A673 (cell line): ENCODE measurements around the gene MYO3A. TPM values are rescaled to one million over a fixed set of nuclear protein-coding genes. Genes with fewer than 3 reads are reported as not detected.
A peak's percentile ranks its signal among the peaks of the same experiment; 100 is the strongest.

Experiments
- BruUV-seq: library from RNA; stranded (reverse); fragments of 400-500 nt; replicated peaks from 2 replicates; lab custom pipeline; 2021; lab: Mats Ljungman, UMichigan
- CTCF ChIA-PET: fragments of 300-600 bp; sonication (Branson Sonifier 250); formaldehyde crosslinking; loops from one replicate; lab custom pipeline; 2022; ENCODE audit warnings: antibody characterized with exemption; lab: Charles Lee
- POLR2A ChIA-PET: fragments of 300-600 bp; sonication (Branson Sonifier 250); formaldehyde crosslinking; loops from one replicate; lab custom pipeline; 2022; ENCODE audit warnings: antibody characterized with exemption; ENCODE audit not compliant: low non-redundant PET; lab: Charles Lee
- DNase-seq: peaks from one replicate; pipeline ENCODE4 v3.0.0-alpha.2; 2015; ENCODE audit warnings: low spot score
- H3K27ac ChIP-seq: fragments of 200-600 bp; sonication (generic); 2 replicates; pipeline ENCODE4 v1.5.1; 2016; ENCODE audit warnings: mixed run types, low read depth, mild to moderate bottlenecking, mixed read lengths, antibody characterized with exemption, low read length; ENCODE audit not compliant: poor library complexity, severe bottlenecking
- H3K27me3 ChIP-seq: fragments of 200-600 bp; sonication (generic); replicated peaks from 2 replicates; pipeline ENCODE4 v1.6.1; 2017; ENCODE audit warnings: mixed run types, low read depth, mild to moderate bottlenecking, mixed read lengths, antibody characterized with exemption, low read length; ENCODE audit not compliant: insufficient read depth, poor library complexity
- H3K36me3 ChIP-seq: fragments of 200-600 bp; sonication (generic); 2 replicates; pipeline ENCODE4 v1.6.1; 2016; ENCODE audit warnings: mixed run types, mild to moderate bottlenecking, mixed read lengths, antibody characterized with exemption, low read length; ENCODE audit not compliant: insufficient read depth, poor library complexity, severe bottlenecking
- H3K4me1 ChIP-seq: fragments of 200-600 bp; sonication (generic); 2 replicates; pipeline ENCODE4 v1.6.1; 2017; ENCODE audit warnings: mixed run types, mild to moderate bottlenecking, mixed read lengths, antibody characterized with exemption, low read length; ENCODE audit not compliant: insufficient read depth, poor library complexity, severe bottlenecking
- H3K4me3 ChIP-seq: fragments of 200-600 bp; sonication (generic); 2 replicates; pipeline ENCODE4 v1.5.1; 2016; ENCODE audit warnings: low read depth, mixed run types, mild to moderate bottlenecking, mixed read lengths, low read length; ENCODE audit not compliant: poor library complexity, severe bottlenecking
- H3K9me3 ChIP-seq: fragments of 200-600 bp; sonication (generic); 2 replicates; pipeline ENCODE4 v1.6.1; 2016; ENCODE audit warnings: mixed run types, low read depth, mild to moderate bottlenecking, mixed read lengths, antibody characterized with exemption, low read length; ENCODE audit not compliant: poor library complexity, severe bottlenecking
- EZH2 ChIP-seq: fragments of 200-600 bp; sonication (generic); IDR thresholded peaks from 2 replicates; pipeline ENCODE4 v1.6.1; 2017; ENCODE audit warnings: borderline replicate concordance, low read depth, mild to moderate bottlenecking, mixed read lengths, antibody characterized with exemption, low read length; ENCODE audit not compliant: poor library complexity, severe bottlenecking
- intact Hi-C: fragments of 100-400 bp; cut with micrococcal nuclease; formaldehyde crosslinking; loops from one replicate; pipeline ENCODE4 v1.10.0; 2022; ENCODE audit not compliant: unreplicated experiment
- total RNA-seq: library from RNA; stranded (reverse); gene quantifications from 2 replicates; pipeline ENCODE4 v1.2.3, GENCODE V29; 2021
- TF ChIP-seq, protein P1 (sequence below): fragments of 300-800, 200-600 bp; sonication (generic); conservative IDR thresholded peaks from 2 replicates; pipeline ENCODE4 v1.5.1; 2017; ENCODE audit warnings: low read depth, mild to moderate bottlenecking, antibody characterized with exemption, low read length, moderate library complexity, mixed read lengths

Gene MYO3A
- total RNA-seq, 1 experiment from 2014 or later = 0.88 TPM

DNA sequence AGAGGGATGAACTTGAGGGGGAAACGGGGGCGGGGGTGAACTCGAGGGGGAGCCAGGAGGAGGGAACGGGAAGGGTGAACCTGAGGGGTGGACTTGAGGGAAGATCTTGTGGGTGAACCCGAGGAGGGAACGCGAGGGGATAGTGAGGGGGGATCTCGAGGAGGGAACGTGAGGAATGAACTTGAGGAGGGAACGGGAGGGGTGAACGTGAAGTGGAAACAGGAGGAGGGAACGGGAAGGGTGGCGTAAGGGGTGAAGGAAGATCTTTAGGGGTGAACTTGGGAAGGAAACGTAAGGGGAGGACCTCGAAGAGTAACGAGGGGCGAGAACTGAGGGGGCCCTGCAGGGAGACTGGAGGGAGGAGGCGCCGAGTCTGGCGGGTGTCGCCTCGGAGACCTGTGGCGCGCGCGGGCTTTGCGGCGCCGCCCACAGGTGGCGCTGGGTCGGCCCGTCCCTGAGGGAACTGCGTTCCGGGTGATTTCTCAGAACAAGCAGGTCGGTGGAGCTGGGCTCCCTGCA is 651 bp downstream of the MYO3A start:
- no TSS peak for BruUV-seq
- intact Hi-C loops = no loop called here
- no peak overlapping the region for H3K27ac ChIP-seq
- DNase-seq = peak; percentile 40
- H3K4me3 ChIP-seq = peak overlapping the region; percentile 47
- TF ChIP-seq EZH2 = no peak
- TF ChIP-seq, protein P1, sequence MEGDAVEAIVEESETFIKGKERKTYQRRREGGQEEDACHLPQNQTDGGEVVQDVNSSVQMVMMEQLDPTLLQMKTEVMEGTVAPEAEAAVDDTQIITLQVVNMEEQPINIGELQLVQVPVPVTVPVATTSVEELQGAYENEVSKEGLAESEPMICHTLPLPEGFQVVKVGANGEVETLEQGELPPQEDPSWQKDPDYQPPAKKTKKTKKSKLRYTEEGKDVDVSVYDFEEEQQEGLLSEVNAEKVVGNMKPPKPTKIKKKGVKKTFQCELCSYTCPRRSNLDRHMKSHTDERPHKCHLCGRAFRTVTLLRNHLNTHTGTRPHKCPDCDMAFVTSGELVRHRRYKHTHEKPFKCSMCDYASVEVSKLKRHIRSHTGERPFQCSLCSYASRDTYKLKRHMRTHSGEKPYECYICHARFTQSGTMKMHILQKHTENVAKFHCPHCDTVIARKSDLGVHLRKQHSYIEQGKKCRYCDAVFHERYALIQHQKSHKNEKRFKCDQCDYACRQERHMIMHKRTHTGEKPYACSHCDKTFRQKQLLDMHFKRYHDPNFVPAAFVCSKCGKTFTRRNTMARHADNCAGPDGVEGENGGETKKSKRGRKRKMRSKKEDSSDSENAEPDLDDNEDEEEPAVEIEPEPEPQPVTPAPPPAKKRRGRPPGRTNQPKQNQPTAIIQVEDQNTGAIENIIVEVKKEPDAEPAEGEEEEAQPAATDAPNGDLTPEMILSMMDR = peak; percentile 65
- CTCF ChIA-PET = interaction anchor here (0.6 to 0.7 kb wide), 2 partner anchors 176 to 369 kb away, joined by 4 to 5 read pairs; no protein-coding TSS in a partner anchor
- H3K4me1 ChIP-seq = no peaks in the 10 kb centered on the region
- no peaks in the 10 kb centered on the region for H3K36me3 ChIP-seq
- H3K27me3 ChIP-seq = peaks cover 74% of the 10 kb centered on the region
- POLR2A ChIA-PET = no interaction called here
- H3K9me3 ChIP-seq = no peaks in the 10 kb centered on the region

DNA sequence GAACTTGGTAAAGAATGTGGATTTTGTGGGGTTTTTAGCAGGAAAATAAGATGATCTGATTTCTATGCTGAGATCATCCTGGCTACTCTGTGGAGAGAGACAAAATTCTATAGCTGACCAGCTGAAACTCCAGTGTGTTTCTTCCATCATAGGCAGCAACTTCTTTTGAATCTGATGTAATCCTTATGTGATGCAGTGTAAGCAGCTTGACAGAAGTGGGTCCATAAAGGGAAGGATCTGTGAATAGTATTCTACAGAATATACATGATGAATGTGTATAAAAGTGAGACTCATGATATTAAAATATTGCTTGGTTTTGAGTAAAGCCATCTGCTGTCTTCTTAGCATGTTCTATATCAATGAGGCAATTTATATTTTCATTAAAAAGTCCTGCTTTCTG is 4.4 kb downstream of the MYO3A start:
- Histone ChIP-seq H3K4me3 (no peak overlapping the region), H3K27me3 (peaks cover 79% of the 10 kb centered on the region), H3K9me3 (no peaks in the 10 kb centered on the region), H3K4me1 (no peaks in the 10 kb centered on the region), H3K36me3 (no peaks in the 10 kb centered on the region), H3K27ac (no peak overlapping the region)
- intact Hi-C loops = no loop called here
- TF ChIP-seq, protein P1 = no peak
- TF ChIP-seq EZH2 = no peak
- no peak for DNase-seq
- BruUV-seq = no TSS peak
- ChIA-PET POLR2A (interaction anchor here (0.6 kb wide), 1 partner anchor 201 kb away, joined by 5 read pairs; no protein-coding TSS in a partner anchor), CTCF (interaction anchor here (0.5 kb wide), 1 partner anchor 180 kb away, joined by 7 read pairs; no protein-coding TSS in a partner anchor)

DNA sequence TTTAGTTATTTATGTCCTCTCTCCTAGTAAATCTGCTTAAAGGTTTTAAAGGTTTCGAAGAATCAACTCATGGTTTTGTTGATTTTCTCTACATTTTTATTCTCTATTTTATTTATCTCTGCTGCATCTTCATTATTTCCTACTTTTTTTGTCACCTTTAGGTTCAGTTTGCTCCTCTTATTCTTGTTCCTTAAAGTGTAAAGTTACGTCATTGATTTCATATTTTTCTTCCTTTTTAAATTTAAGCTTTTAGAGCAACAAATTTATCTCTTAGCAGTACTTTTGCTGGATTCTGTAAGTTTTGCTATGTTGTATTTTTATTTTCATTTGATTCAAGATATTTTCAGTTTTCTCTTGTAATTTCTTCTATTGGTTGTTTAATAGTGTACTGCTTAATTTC is 10.7 kb downstream of the MYO3A start:
- TF ChIP-seq, protein P1 = no peak
- TF ChIP-seq EZH2 = no peak
- no peak for DNase-seq
- intact Hi-C loops = no loop called here
- Histone ChIP-seq H3K4me3 (no peak overlapping the region), H3K9me3 (no peaks in the 10 kb centered on the region), H3K27ac (no peak overlapping the region), H3K36me3 (no peaks in the 10 kb centered on the region), H3K4me1 (no peaks in the 10 kb centered on the region), H3K27me3 (peaks cover 26% of the 10 kb centered on the region)
- ChIA-PET CTCF (no interaction called here), POLR2A (no interaction called here)
- no TSS peak for BruUV-seq
